HepG2 (cell line): ENCODE results near the gene ITGB8. TPM values are rescaled to one million over a fixed set of nuclear protein-coding genes. Genes with fewer than 3 reads are reported as not detected.

Experiments used
- ATAC-seq: fragments of 200-7000 bp; cut with Tn5 transposase; 3 replicates; pipeline ENCODE4 v1.9.1; 2020; ENCODE audit warnings: mild to moderate bottlenecking, moderate library complexity
- BruUV-seq: library from RNA; stranded (reverse); fragments of 400-500 nt; replicated peaks from 2 replicates; lab custom pipeline; 2021; lab: Mats Ljungman, UMichigan
- CTCF ChIA-PET: fragments of 300-600 bp; formaldehyde crosslinking; extraction: SDS; loops from one replicate; lab custom pipeline; 2021; ENCODE audit warnings: low total read pairs, inconsistent platforms, low intra/inter-chr PET ratio; lab: Yijun Ruan, JAX
- POLR2A ChIA-PET: fragments of 350-600 bp; sonication (Branson Sonifier 250); formaldehyde crosslinking; loops from one replicate; lab custom pipeline; 2020; ENCODE audit warnings: antibody characterized with exemption, inconsistent platforms; lab: Yijun Ruan, JAX
- DNase-seq: peaks from one replicate; pipeline ENCODE4 v3.0.0-alpha.2; 2015; ENCODE audit warnings: low spot score
- FAIRE-seq: peaks from 3 replicates; lab custom pipeline; 2011; peaks lifted over from hg19 to GRCh38; lab: Jason Lieb, UNC
- H2AFZ ChIP-seq: one replicate; pipeline ENCODE4 v1.6.1; 2011; ENCODE audit warnings: low read length, inconsistent platforms
- H3K27ac ChIP-seq: fragments of 300-600 bp; 3 replicates; pipeline ENCODE4 v1.8.0; 2011; ENCODE audit warnings: mixed run types, mild to moderate bottlenecking, mixed read lengths, low read length, inconsistent platforms; ENCODE audit not compliant: insufficient read depth; ENCODE audit errors: extremely low read length
- H3K27me3 ChIP-seq, 2 experiments: fragments of 200-600 bp in 1 of 2; 2 replicates in 1 of 2; 3 replicates in 1 of 2; pipeline versions ENCODE4 v1.6.0 to v1.8.0; 2011; ENCODE audit warnings: low read length in 2 of 2, mild to moderate bottlenecking in 2 of 2, moderate library complexity in 2 of 2, inconsistent platforms in 1 of 2; ENCODE audit not compliant: insufficient read depth in 2 of 2, control insufficient read depth in 1 of 2
- H3K36me3 ChIP-seq, 2 experiments: fragments of 200-600 bp in 1 of 2; replicated peaks in 1 of 2; 2 replicates in 1 of 2; 3 replicates in 1 of 2; pipeline versions ENCODE4 v1.5.1 to v1.8.0; 2011; ENCODE audit warnings: low read length in 2 of 2, inconsistent platforms in 1 of 2; ENCODE audit not compliant: insufficient read depth in 2 of 2, control insufficient read depth in 1 of 2
- H3K4me1 ChIP-seq: 2 replicates; pipeline ENCODE4 v1.5.1; 2012; ENCODE audit warnings: low read length, inconsistent platforms; ENCODE audit not compliant: insufficient read depth
- H3K4me2 ChIP-seq: 2 replicates; pipeline ENCODE4 v1.6.0; 2011; ENCODE audit warnings: low read depth, low read length, inconsistent platforms
- H3K4me3 ChIP-seq, 3 experiments: fragments of 200-600 bp in 1 of 3; sonication (generic), shearing (Covaris generic) in 1 of 3; replicated peaks in 1 of 3; 2 replicates each; pipeline ENCODE4 v1.5.1; 2011 to 2016; ENCODE audit warnings: low read length in 3 of 3, inconsistent platforms in 2 of 3, low read depth in 2 of 3, mild to moderate bottlenecking in 2 of 3, control low read depth in 1 of 3, mixed read lengths in 1 of 3; ENCODE audit not compliant: insufficient read depth in 1 of 3
- H3K79me2 ChIP-seq: one replicate; pipeline ENCODE4 v1.6.1; 2011; ENCODE audit warnings: low read length, inconsistent platforms; ENCODE audit not compliant: insufficient read depth
- H3K9ac ChIP-seq: 2 replicates; pipeline ENCODE4 v1.6.0; 2011; ENCODE audit warnings: mild to moderate bottlenecking, low read depth, low read length, inconsistent platforms; ENCODE audit not compliant: insufficient read depth
- H3K9me3 ChIP-seq: 2 replicates; pipeline ENCODE4 v1.5.1; 2012; ENCODE audit warnings: mild to moderate bottlenecking, low read length
- H4K20me1 ChIP-seq: 2 replicates; pipeline ENCODE4 v1.6.0; 2011; ENCODE audit warnings: inconsistent platforms, mild to moderate bottlenecking, low read length, moderate library complexity; ENCODE audit not compliant: insufficient read depth
- CHD2 ChIP-seq: IDR thresholded peaks from 2 replicates; pipeline ENCODE4 v1.6.1; 2011; ENCODE audit warnings: low read depth, low read length, improper control_type of control experiment
- KDM1A ChIP-seq: IDR thresholded peaks from 2 replicates; pipeline ENCODE4 v1.6.1; 2016; ENCODE audit warnings: missing compliant biosample characterization
- KLF16 ChIP-seq, 2 experiments: sonication (generic) in 1 of 2; formaldehyde crosslinking in 1 of 2; IDR thresholded peaks; 2 replicates each; pipeline versions ENCODE4 v1.6.1 to v1.8.0; 2016 to 2023; ENCODE audit warnings: missing genetic modification reagents in 2 of 2, missing compliant biosample characterization in 1 of 2
- NFRKB ChIP-seq: fragments of 450-650 bp; IDR thresholded peaks from 2 replicates; pipeline ENCODE4 v1.6.1; 2017
- SAP130 ChIP-seq: IDR thresholded peaks from 2 replicates; pipeline ENCODE4 v1.6.1; 2016; ENCODE audit warnings: low read depth
- SNAI1 ChIP-seq: sonication (generic); formaldehyde crosslinking; IDR thresholded peaks from 2 replicates; pipeline ENCODE4 v1.5.0; 2020; ENCODE audit warnings: mild to moderate bottlenecking, missing genetic modification reagents, borderline replicate concordance
- SOX13 ChIP-seq, 3 experiments: fragments of 450-650 bp in 1 of 3; sonication (generic) in 1 of 3; formaldehyde crosslinking in 1 of 3; IDR thresholded peaks in 2 of 3; conservative IDR thresholded peaks in 1 of 3; 2 replicates each; pipeline versions ENCODE4 v1.5.0 to v1.6.1; 2016 to 2020; ENCODE audit warnings: antibody characterized with exemption in 1 of 3, mild to moderate bottlenecking in 1 of 3, missing compliant biosample characterization in 1 of 3, missing genetic modification reagents in 1 of 3, moderate library complexity in 1 of 3
- THAP11 ChIP-seq: IDR thresholded peaks from 2 replicates; pipeline ENCODE4 v1.6.1; 2016; ENCODE audit warnings: missing biosample characterization, missing genetic modification reagents
- ZNF207 ChIP-seq: fragments of 450-650 bp; IDR thresholded peaks from 2 replicates; pipeline ENCODE4 v1.6.1; 2016; ENCODE audit warnings: antibody characterized with exemption, borderline replicate concordance
- ZNF224 ChIP-seq: sonication (generic); formaldehyde crosslinking; IDR thresholded peaks from 2 replicates; pipeline ENCODE4 v1.5.0; 2020; ENCODE audit warnings: mild to moderate bottlenecking, missing genetic modification reagents
- ZNF652 ChIP-seq: IDR thresholded peaks from 2 replicates; pipeline ENCODE4 v1.6.1; 2016; ENCODE audit warnings: low read depth, borderline replicate concordance
- WGBS: methylation state at CpG from one replicate; pipeline ENCODE4 v1.1.6; 2017; ENCODE audit warnings: low lambda C conversion rate; 5-methylcytosine and 5-hydroxymethylcytosine counted together
- in situ Hi-C: cut with HindIII; loops from 2 replicates; pipeline ENCODE4 v1.10.0; 2017; ENCODE audit warnings: low pct_unique_long_range_greater_than_20kb; ENCODE audit not compliant: extremely low pct_ligation_motif_present
- intact Hi-C: fragments of 100-400 bp; cut with micrococcal nuclease; formaldehyde crosslinking; loops from one replicate; pipeline ENCODE4 v1.10.0; 2022; ENCODE audit not compliant: unreplicated experiment
- polyA plus RNA-seq, 8 experiments: library from polyadenylated mRNA; depleted of rRNA in 3 of 8; stranded (reverse) in 7 of 8; unstranded in 1 of 8; fragments of >200 nt; fragmentation: Illumina TruSeq in 4 of 8; extraction: Trizol in 4 of 8; gene quantifications; 2 replicates each; pipeline versions ENCODE4 v1.2.1 to v1.2.3, GENCODE V29; 2011 to 2016; ENCODE audit warnings: low read depth in 4 of 8, missing spikeins in 1 of 8, mixed read lengths in 1 of 8; ENCODE audit not compliant: insufficient read depth in 1 of 8
- total RNA-seq, 5 experiments: library from RNA; depleted of rRNA; stranded (reverse); fragments of >200 nt; fragmentation: Illumina TruSeq; extraction: Trizol; gene quantifications; 2 replicates each; pipeline ENCODE4 v1.2.3, GENCODE V29; 2016; ENCODE audit warnings: low read depth in 1 of 5
- TF ChIP-seq, protein P1 (sequence below): sonication (generic); formaldehyde crosslinking; IDR thresholded peaks from 2 replicates; pipeline ENCODE4 v1.4.0; 2020; ENCODE audit warnings: missing genetic modification reagents
- TF ChIP-seq, protein P2 (sequence below): sonication (generic); formaldehyde crosslinking; IDR thresholded peaks from 2 replicates; pipeline ENCODE4 v1.9.0; 2021; ENCODE audit warnings: missing genetic modification reagents, mild to moderate bottlenecking, borderline replicate concordance

Gene ITGB8
- total and polyA plus RNA-seq, 2 of the 13 experiments (the other 11 are each of a cell fraction or from before 2014, with no cell fraction given), result 0.01 TPM; not detected in 1

DNA sequence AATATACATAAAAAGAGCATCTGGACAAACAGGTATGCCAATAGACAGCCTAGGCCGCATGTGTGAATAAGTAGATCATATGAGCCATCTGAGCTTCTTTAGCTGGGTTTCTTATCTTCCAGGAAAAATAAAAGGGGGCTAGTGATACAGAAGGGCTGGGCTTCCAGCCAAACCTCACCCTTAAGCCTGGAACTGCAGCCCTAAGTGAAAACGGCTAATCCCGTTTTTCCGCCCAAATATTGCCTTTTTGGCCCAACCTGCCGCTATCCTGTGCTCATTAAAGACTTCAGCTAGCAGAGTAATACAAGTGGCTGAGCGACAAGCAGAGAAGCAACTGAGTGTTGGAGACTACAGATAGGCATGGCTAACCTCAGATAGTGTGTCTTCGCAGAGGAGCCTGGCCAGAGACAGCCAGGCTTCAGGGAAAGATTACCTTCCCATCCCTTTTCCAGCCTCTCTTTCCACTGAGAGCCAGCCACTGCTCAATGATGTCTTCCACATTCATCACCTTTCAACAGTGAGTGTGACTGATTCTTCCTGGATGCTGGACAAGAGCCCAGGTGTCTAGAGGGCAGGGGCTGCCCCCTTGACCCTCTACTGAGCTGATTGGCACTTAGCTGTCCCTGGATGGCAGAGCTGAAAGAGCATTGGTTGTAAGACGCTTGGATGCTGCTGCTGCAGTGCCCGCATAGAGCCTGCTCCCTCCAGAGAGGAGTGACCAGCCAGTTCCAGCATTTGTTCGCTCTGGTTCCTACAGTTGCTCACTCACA lies 108.9 kb downstream of the ITGB8 start:
- H3K27ac ChIP-seq, result no peak overlapping the region
- ATAC-seq, result no peak

More for the DNA sequence above, 108.9 kb downstream of the ITGB8 start:
- FAIRE-seq, result no peak
- ChIA-PET POLR2A (no interaction called here), CTCF (no interaction called here)
- Histone ChIP-seq H3K9me3 (peaks cover 4% of the 10 kb centered on the region; the same call in 1 of the 2 replicates), H3K36me3 (no peaks in the 10 kb centered on the region), H3K4me1 (no peaks in the 10 kb centered on the region), H3K79me2 (no peaks in the 10 kb centered on the region), H3K27me3 (no peaks in the 10 kb centered on the region), H4K20me1 (no peaks in the 10 kb centered on the region), H3K4me3 (no peak overlapping the region), H2AFZ (no peak overlapping the region), H3K4me2 (no peak overlapping the region), H3K9ac (no peak overlapping the region)
- intact Hi-C loops, result no loop called here
- TF ChIP-seq ZNF207 (no peak), ZNF652 (CRISPR knock-in tag) (no peak), THAP11 (CRISPR knock-in tag) (no peak), KLF16 (CRISPR knock-in tag; IDR thresholded peaks at IDR 0.05) (no peak), KDM1A (CRISPR knock-in tag) (no peak), NFRKB (no peak), ZNF224 (CRISPR knock-in tag) (no peak), SNAI1 (CRISPR knock-in tag) (no peak), CHD2 (no peak), SAP130 (CRISPR knock-in tag) (no peak), SOX13 (IDR thresholded peaks at IDR 0.05) (no peak), SOX13 (CRISPR knock-in tag; conservative IDR thresholded peaks at IDR 0.05 in 1 of 2, IDR thresholded peaks at IDR 0.05 in 1 of 2) (no peak)
- TF ChIP-seq, protein P1, sequence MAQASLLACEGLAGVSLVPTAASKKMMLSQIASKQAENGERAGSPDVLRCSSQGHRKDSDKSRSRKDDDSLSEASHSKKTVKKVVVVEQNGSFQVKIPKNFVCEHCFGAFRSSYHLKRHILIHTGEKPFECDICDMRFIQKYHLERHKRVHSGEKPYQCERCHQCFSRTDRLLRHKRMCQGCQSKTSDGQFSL (CRISPR knock-in tag), result no peak
- TF ChIP-seq, protein P2, sequence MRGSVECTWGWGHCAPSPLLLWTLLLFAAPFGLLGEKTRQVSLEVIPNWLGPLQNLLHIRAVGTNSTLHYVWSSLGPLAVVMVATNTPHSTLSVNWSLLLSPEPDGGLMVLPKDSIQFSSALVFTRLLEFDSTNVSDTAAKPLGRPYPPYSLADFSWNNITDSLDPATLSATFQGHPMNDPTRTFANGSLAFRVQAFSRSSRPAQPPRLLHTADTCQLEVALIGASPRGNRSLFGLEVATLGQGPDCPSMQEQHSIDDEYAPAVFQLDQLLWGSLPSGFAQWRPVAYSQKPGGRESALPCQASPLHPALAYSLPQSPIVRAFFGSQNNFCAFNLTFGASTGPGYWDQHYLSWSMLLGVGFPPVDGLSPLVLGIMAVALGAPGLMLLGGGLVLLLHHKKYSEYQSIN (CRISPR knock-in tag), result no peak
- in situ Hi-C loops, result no loop called here
- no peak for DNase-seq
- no TSS peak for BruUV-seq
- WGBS, result 13% methylated on average over 7 of the region's 10 CpGs
